CD1c-positive myeloid dendritic cell (primary cell): Measurements from ENCODE around the gene HIVEP3.

ENCODE experiments used
- DNase-seq: peaks from one replicate; pipeline ENCODE4 v3.0.0-alpha.2; 2016; ENCODE audit errors: extremely low spot score

HIVEP3 gene

GRCh38 chr1:41713141-41713540, 205.6 kb downstream of the HIVEP3 start:
- no peak for DNase-seq

- no peak for DNase-seq
Measured at GRCh38 chr1:41712695-41713094, 206.0 kb downstream of the HIVEP3 start.

DNA sequence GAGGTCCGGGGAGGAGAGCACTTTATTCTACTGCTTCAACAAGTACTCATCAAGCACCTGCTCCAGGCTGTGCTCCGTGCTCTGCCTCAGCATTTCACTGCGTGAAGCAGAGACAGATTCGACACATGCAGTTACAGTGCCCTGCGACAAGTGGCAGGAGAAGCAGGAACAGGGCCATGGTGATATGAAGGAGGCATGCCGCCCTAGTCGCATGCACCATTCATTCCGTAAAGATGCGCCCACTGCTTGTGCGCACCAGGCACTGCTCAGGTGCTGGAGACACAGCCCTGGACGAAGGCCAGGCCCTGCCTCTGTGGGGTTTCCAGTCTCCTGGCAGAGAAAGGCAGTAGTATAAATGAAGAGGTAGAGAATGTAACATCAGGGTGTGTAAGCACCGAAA, 206.6 kb downstream of the HIVEP3 start:
- DNase-seq = no peak

- no peak for DNase-seq
Measured at GRCh38 chr1:41711581-41711980, 207.1 kb downstream of the HIVEP3 start.

DNA sequence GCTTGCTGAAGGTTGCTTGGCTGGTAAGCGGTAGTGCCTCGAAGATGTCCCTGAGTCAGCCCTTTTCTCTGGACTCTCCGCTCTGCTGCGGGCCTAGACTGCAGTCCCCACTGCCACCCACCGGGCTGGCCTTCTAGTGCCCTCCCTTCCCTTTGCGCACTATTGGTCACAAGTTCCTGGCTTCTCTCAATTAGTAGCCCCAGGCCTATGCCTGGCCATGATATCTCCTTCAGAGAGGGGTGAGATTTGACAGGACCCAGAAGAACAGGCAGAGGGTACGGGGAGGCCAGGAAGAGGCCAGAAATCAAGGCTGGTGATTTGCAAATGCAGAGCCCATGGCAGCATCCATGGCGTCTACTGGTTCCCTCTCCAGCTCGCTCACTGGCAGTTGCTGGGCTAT, 207.7 kb downstream of the HIVEP3 start:
- no peak for DNase-seq

DNA sequence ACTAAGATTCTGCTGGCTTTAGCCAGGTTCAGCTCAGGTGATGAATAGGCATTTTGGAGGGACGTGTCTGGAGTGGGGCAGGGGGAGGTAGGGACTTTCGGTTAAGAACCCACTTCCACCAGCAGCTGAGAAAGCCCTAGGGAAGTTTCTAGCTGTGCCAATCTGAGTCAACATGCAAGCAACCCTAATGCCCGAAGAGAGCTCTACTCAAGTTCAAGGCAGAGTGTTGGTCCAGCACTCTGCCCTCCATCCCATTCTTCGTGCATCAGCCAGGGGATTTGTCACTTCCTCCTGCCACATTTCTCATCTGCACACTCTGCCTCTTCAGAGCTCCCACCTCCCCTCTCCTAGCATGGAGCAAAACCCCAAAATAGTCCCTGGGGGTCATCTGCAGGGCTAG, 208.8 kb downstream of the HIVEP3 start:
- DNase-seq = no peak

DNA sequence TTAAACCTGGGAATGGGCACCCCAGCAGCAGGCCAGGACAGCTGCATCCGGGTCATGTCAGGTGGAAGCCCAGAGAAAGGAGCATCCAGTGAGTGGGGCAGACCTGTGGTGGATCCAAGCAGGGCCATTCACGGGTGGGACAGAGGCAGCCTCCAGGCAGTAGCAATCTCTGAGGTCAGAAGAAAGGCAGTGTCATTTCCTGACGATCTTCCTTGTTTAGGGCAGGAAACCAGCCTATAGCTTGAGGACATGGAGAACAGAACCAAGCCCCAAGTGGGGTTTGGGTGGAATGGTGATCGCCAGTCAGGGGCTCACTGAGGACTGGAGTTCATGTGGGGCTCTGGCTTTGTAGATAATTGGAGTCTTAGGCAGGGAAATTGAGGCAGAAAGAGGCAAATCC, 209.4 kb downstream of the HIVEP3 start:
- no peak for DNase-seq

GRCh38 chr1:41708332-41708731, 210.4 kb downstream of the HIVEP3 start:
- DNase-seq = peak; percentile 27

- no peak for DNase-seq
Measured at GRCh38 chr1:41707793-41708192, 210.9 kb downstream of the HIVEP3 start.

GRCh38 chr1:41705798-41706197, 212.9 kb downstream of the HIVEP3 start:
- DNase-seq = no peak

- DNase-seq = no peak
Measured at GRCh38 chr1:41704196-41704595, 214.5 kb downstream of the HIVEP3 start.

- no peak for DNase-seq
Measured at GRCh38 chr1:41702771-41703170, 216.0 kb downstream of the HIVEP3 start.

GRCh38 chr1:41700986-41701535, 217.7 kb downstream of the HIVEP3 start:
- DNase-seq = no peak

DNA sequence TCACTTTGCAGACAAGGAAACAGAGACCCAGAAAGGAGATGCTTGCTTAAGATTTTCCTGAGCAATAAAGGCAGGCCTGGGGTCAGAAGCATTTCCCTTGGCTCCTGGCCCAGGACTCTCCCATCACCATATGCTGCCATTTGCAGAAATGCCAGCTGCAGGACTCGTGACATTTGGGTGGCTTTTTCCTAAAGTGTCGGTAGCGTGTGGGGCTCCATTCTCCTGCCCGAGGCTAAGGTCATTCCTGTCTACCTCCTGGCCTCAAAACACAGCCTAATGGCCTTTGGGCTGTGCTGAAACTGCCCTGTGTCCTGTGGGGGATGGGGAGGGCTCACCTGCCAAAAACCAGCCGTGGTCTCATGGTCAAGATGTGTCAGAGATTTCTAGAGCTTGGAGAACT, 218.1 kb downstream of the HIVEP3 start:
- no peak for DNase-seq

DNA sequence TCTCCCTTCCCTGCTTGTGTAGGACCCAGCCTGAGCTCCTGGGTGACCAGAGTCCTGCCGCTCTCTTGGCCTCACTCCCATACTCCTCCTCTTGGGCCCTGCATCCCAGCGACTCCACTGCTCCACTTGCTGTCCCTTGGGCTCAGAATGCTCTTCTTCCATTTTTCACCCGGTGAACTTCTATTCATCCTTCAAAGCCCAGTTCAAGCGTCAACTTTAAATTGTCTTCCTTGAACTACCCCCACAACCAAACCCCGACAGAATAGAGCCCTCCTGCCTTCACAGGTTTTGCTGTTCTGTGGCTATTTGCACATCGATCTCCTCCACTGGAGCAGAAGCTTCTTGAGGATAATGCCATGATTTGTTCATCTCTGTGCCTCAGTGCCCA, 218.9 kb downstream of the HIVEP3 start:
- no peak for DNase-seq

- DNase-seq = no peak
Measured at GRCh38 chr1:41698916-41699860, 219.5 kb downstream of the HIVEP3 start.

DNA sequence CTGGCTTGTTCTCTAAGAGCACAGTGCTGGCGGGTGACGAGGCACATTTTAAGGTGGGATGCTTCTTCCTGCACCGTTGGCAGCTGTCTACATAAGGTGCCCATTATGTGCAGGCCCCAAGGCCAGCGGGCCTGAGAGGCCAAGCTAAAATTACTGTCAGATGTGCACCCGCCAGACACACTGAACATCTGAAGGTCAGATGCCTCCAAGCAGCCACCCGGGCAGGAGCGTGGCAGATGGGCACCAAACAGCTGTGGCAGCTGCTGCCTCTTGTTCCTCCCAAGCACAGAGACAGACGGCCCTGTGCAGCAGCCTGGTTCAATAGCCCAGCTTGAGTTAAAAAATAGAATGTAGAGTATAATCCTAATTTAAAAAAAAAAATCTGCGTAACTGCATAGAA, 222.3 kb downstream of the HIVEP3 start:
- DNase-seq = no peak

DNA sequence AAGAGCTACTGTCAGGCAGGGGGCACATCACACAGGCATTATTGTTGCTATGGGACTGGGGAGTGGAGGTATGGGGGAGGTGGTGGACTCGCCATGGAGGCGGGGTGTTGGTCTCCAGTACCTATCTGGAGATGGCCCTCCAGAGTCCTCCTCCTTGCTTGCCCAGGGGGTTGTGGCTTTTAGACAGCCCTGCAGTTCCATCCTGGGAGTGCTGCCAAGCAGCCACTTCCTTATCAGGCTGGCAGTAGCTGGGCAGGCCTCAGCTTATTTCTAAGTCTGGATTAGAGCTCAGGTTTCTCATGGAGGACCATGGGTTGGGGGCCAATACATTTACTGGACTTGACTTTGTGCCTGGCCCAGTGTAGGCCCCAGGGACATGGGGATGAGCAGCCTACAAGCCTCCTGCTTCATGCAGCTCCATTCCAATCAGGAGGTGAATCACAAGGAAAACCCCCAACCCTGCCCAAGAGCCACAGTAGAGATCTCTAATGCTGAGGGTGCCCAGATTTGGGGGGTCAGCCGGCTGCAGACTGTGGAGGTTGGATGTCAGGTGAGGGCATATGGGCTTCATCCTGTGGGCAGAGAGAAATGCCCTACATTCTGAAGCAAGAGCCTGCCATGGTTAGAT, 223.5 kb downstream of the HIVEP3 start:
- peak; percentile 39 for DNase-seq

DNA sequence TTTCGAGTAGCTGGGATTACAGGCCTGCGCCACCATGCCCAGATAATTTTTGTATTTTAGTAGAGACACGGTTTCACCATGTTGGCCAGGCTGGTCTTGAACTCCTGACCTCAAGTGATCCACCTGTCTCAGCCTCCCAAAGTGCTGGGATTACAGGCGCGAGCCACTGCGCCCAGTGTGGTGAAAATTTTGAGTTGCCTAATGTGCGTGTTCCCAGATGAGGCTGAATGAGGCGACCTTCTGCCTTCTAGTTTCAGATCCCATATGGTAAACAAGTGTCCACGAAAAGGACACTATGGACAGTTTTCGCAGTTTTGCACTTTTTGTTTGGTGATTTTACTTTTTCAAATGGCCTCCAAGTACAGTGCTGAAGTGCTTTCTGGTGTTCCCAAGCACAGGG, 226.8 kb downstream of the HIVEP3 start:
- DNase-seq = peak; percentile 71

DNA sequence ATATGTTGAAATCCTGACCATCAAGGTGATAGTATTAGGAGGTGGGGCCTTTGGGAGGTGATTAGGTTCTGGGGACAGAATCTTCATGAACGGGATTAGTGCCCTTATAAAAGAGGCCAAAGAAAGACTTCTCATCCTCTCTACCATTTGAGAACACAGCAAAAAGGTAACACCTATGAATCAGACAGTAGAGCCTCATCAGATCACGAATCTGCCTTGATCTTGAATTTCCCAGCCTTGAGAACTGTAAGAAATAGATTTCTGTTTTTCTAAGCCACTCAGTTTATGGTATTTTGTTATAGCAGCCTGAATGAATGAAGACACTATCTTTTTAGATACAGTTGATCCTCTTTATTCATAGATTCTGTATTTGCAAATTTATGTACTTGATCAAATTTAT, 227.3 kb downstream of the HIVEP3 start:
- no peak for DNase-seq

DNA sequence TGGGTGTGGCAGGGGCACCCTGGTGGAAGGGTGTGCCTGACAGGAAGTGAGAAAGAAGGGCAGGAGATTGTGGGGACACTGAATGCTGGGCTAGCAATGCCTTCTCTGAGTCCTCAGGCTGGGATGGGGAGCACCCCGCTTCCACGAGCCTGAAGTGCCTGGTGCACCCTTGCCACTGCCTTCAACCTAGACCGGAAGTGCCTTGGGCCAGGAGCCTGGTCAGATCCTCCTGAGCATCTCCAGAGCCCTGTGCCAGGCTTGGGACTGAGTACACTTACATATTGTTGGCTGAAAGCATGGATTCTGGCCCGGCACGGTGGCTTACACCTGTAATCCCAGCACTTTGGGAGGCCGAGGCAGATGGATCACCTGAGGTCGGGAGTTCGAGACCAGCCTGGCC, 228.4 kb downstream of the HIVEP3 start:
- DNase-seq = no peak

- no peak for DNase-seq
Measured at GRCh38 chr1:41689558-41689981, 229.2 kb downstream of the HIVEP3 start.

DNA sequence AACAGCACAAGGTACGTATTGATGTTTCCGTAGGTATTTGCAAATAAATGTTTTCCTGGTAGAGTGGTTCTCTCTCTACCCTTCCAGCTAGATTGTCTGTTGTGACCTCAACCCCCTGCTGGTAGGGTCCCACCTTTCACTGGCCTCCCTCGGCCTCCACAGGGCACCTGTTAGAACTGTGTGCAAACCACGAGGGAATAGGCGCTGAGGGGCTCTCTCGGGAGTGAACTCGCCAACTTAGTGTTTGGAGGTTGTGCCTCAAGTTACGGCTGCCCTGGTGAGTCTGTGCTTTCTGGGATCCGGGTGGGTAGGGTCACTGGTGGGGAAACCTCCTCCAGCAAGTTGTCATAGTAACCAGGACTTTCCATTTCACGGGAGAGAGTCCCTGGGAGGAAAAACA, 229.6 kb downstream of the HIVEP3 start:
- DNase-seq = no peak
